HG03439 (cell line): ENCODE measurements around the gene KCNJ6.

Experiments used
- ATAC-seq: cut with Tn5 transposase; IDR thresholded peaks from one replicate; pipeline ENCODE4 v1.9.1; 2021; ENCODE audit warnings: mild to moderate bottlenecking, moderate library complexity; ENCODE audit not compliant: unreplicated experiment

KCNJ6 gene

DNA sequence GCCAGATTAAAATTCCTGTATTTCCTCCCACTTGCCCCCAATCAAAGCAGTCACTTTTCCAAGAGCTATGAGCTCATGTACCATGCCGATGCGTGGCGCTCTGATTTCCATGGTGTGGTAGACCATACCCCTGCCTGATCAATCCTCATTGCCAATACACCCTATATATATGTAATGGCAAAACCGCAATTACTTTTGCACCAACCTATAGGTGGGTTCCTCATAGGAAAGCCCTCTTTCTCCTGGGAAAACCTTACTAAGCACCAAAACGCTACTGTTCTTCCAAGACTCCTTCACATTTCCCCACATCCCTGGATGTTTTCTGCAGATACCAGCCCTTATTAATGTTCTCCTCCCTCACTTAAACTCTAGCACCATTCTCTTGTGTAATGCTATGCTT lies 11.0 kb downstream of the KCNJ6 start:
- ATAC-seq: no peak

GRCh38 chr21:37904856-37905255 lies 11.4 kb downstream of the KCNJ6 start:
- no peak for ATAC-seq

- no peak for ATAC-seq
Measured at GRCh38 chr21:37903396-37903795, 12.9 kb downstream of the KCNJ6 start.

- no peak for ATAC-seq
Measured at GRCh38 chr21:37899146-37899545, 17.1 kb downstream of the KCNJ6 start.

DNA sequence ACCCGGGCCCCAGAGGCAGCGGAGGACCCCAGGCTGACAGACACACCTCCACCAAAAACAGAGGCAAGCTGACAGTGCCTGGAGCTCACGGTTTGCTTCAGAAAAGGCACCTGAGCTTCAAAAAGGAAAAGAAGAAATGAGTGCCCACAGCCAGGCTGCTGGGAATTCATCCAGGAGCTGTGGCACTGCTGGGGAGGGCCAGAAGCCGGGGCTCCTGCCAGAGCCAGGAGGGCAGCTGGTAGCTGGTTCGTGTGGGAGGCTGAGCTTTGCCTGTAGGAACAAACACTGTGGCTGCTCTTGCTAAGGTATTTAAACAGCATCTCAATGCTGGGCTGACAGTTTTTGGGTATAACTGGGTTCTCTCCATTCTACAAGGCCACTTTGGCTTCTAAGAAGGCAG lies 19.5 kb downstream of the KCNJ6 start:
- no peak for ATAC-seq

DNA sequence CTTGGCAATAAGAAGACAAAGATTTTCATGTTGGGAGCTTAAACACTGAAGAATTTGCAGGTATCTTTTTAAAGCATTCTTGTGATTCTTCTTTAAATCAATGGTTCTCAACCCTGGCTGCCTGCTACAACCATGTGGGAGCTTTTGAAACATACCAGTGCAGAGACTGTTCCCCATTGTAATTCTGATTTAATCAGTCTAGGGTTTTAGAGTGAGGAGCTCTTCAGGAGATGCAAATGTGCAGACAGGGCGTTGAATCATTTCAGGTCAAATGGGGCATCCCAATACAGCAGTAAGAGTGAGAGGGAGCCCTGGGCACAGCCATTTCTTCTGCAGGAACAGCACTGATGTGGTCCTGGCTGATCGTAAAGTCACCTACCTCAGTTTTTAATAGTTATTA lies 24.3 kb downstream of the KCNJ6 start:
- ATAC-seq: no peak

- no peak for ATAC-seq
Measured at GRCh38 chr21:37888659-37889058, 27.6 kb downstream of the KCNJ6 start.

DNA sequence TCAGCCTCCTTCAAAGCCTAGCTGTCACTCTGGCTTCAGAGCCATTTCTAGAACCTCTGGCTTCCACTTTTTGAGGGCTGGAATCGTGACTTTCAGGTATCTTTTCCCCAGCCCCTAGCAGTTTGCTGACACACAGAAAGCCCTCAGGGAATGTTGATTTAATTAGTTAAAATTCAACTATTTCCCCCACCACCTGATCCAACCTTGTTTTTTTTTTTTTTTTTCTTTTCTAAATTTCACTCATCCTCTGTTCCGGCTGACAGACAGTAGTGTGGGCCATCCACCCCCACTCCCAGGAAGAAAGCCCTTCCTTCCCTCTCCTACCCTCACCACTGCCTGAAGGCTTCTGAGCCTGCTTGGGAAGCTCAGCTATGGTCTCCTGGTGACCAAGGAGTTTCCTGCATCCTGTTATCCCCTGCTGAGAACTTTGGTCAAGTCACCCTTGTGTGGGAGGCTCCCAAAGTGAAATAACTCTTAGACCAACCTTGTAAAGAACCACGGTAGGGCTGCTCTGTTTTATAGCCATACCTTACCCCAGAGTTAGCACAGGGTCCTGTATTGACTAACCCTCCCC lies 29.4 kb downstream of the KCNJ6 start:
- ATAC-seq: no peak

GRCh38 chr21:37886120-37886519 lies 30.1 kb downstream of the KCNJ6 start:
- no peak for ATAC-seq

- ATAC-seq: no peak
Measured at GRCh38 chr21:37878946-37879660, 37.2 kb downstream of the KCNJ6 start.

DNA sequence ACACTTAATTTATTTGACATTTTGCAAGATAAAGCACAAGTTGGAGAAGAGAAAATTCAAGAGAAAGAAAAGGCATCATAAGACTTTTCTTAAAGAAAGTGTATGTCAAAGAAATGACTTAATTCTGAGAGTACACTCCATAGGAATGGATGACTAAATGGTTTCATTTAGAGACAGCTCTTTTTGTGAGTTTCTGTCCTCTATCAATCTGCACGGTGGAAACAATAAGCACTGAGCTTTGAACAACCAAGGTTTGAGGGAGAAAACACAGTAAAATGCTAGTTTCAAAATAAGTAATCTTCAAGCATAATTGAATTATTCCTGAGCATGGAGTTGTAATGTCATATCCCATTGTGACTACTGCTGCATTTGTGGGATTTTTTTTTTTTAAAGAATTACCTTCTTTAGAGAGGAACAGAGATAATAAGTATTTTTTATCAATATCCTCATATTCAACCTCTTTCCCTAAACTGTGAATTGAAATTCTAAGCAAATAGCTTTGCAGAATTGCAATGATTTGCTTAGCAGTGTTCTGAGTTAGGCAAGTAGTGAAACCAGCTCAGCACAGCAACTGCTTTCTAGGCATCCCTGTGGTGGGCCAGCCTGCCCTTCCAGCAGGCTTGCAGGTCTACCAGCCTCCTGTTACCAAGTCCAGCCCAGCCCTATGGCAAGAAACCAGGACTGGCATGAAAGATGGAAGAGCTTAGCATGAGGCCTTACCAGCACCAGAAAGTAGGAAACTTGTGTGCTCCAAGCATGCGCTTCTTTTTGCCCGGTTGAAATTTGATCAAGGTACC lies 38.2 kb downstream of the KCNJ6 start:
- ATAC-seq: no peak

DNA sequence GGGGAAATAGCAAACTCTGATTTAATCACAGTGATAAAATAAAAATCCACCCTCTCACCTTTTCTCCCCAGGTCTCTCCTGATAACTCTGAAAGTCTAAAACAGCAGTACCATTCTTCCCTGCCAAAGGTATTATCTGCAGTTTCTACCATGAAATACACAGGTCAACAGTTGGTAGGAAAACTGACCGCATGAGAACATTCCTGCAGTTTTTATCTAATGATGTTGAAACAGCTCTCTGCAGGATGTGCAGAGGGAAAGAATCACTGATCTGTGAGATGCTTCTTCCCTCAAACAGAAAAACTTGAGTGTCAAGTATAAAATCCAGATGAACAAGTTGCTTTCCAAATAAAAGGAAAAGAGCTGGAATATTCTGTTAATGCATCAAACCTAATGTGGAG lies 39.1 kb downstream of the KCNJ6 start:
- no peak for ATAC-seq

GRCh38 chr21:37876561-37876960 lies 39.7 kb downstream of the KCNJ6 start:
- no peak for ATAC-seq

GRCh38 chr21:37874904-37875780 lies 41.1 kb downstream of the KCNJ6 start:
- no peak for ATAC-seq

GRCh38 chr21:37874481-37874880 lies 41.8 kb downstream of the KCNJ6 start:
- ATAC-seq: no peak

- ATAC-seq: no peak
Measured at GRCh38 chr21:37873655-37874054, 42.6 kb downstream of the KCNJ6 start.

- ATAC-seq: no peak
Measured at GRCh38 chr21:37871121-37871862, 45.0 kb downstream of the KCNJ6 start.

- ATAC-seq: no peak
Measured at GRCh38 chr21:37870221-37870620, 46.0 kb downstream of the KCNJ6 start.

DNA sequence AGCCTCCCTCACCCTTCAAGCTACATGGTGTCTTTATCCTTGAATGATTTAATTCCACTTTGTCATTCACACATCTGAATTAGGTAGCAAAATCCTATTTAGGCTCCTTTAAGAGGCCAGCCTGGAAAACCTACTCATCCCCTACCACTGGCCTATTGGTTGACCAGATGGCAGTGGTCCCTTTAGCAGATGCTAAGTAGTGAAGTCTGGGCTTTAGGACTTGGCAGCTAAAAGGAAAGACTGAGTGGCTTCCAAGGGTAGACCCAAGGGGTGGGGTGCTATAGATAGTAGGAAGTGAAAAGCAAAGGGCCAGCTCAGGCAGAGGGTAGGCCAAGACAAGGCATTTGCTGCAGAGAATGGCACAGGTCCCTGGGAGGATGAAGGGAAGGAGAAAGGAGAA lies 46.6 kb downstream of the KCNJ6 start:
- no peak for ATAC-seq
